A172 (cell line): ENCODE data around the gene MEIOB. TPM values are rescaled to one million over a fixed set of nuclear protein-coding genes. Genes with fewer than 3 reads are reported as not detected.
"Not testable (repeated sequence)": the region's sequence is repeated elsewhere in the genome, so short reads cannot be mapped to it uniquely, and the experiment has no call there.

Experiments used
- DNase-seq: peaks from one replicate; pipeline ENCODE4 v3.0.0-alpha.2; 2015; ENCODE audit warnings: low spot score
- total RNA-seq: library from RNA; depleted of rRNA; stranded (reverse); fragments of >200 nt; shearing (Covaris generic); gene quantifications from 2 replicates; pipeline ENCODE4 v1.2.3, GENCODE V29; 2014

MEIOB gene
- total RNA-seq, 1 experiment from 2014 or later: 0.38 TPM

DNA sequence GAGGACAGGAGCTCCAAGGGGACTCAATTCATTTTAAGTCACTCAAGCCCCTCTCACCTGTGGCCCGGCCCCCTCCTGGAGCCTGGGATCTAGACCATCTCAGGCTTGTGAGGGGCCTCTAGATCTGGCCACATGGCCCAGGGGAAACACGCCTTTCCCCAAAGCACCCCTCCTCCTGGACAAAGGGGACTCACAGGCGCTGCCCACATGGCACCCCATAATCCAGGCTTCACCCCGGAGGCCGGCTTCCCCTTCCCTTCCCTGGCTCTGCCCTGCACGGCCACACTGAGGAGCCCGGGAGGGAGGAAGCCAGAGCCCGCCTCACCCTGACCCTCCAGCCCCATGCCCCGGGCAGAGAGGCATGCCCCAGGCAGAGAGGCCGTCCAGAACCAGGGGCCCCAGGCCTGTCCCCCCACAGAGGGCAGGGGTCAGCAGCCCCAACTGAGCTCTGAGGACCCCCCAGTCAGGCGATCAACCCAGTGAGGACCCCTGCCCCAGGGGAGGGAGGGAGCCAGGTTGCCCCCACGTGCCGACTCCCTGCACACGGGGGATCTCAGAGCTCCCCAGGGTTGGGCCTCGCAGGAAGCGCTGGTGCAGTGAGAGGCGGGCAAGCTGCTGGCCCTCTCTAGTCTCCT, 35.4 kb upstream of the MEIOB start:
- DNase-seq: no peak

DNA sequence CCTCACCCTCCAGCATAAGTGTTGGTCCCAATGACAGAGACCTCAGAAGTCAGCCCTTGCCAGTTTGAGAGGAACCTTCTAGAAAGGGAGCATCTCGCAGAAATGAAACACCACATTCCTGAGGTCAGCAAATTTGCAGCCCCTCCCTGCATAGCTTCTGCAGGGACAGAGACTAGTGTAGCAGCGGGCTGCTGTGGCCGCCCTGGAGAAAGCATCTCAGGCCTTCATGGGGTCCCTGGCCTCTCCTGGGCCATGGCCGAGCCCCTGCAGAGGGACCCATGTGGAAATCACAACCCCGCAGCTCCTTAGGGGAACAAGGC, 34.8 kb upstream of the MEIOB start:
- DNase-seq: no peak

DNA sequence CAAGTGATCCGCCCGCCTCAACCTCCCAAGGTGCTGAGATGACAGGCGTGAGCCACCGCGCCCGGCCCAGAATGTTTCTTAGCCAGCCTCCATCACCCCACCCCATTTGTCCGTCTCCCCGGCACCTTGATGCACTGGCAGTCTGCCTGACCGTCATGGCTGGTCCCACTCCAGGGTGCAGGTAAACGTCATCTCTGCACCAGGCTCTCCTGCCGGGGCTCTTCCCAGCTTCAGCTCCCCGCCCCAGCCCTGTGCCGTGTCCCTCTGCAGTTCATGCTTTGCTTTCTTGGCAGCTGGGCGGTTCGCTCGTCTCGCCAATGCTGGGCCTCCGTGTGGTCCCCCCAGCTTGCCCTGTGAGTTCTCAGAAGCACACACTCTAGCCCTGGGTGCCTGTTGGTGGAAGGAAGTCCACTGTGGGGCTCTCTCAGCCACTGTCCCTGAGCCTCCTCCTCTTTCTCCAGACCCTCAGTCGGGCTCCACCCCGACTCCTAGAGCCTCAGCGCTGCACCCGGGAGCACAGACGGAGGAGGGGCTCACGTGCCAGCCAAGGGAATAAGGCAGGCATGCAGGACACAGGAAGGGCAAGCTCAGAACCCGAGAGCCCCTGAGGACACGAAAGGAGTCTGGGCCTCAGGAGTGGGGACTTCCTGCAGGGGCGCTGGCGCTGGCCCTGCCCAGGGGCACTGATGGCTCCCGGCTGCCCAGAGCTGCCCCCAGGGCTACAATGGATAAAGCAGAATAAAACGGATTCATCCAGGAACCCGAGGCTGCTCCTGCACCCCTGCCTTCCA, 34.3 kb upstream of the MEIOB start:
- no peak for DNase-seq

DNA sequence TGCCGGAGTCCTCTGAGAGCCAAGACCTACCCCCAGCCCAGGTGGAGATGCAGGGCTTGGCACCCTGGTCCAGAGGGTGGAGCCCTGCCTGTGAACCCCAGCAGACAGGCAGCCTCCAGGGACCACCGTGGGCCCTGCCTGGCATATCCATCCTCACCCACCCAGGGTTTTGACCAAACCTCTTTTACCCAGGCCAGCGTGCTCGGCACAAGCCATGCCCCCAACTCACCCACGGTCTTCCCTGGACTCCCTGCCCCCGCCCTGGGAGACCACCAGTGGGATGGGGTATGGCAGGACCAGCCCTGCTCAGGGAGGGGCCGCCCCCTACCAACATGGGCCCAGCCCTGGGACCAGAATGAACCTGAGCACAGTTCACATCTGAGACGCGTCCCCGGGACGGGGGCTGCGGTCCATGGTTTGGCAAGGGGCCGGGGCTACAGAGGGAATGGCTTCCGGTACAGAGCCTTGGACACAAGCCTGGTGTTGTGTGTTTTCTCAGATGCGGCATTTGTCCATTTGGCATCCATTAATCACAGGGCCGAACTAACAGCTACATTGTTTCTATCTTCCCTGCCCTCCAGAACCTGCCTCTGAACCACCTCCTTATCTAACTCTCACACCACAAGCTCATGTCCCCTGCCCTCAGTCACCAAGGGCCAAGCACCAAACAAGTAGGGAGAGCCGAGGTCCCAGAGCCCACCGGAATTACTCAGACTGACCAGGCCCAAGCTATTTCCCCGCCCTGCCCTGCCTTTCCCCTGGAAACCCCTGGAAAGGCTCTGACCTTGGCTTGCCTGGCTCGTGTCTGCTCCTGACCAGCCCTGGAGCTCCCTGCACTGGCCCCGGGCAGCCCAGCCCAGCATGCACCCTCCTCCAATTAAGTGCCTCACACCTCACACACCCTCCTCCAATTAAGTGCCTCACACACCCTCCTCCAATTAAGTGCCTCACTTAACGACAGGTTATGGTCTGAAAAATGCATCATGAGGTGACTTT, 32.2 kb upstream of the MEIOB start:
- no peak for DNase-seq

DNA sequence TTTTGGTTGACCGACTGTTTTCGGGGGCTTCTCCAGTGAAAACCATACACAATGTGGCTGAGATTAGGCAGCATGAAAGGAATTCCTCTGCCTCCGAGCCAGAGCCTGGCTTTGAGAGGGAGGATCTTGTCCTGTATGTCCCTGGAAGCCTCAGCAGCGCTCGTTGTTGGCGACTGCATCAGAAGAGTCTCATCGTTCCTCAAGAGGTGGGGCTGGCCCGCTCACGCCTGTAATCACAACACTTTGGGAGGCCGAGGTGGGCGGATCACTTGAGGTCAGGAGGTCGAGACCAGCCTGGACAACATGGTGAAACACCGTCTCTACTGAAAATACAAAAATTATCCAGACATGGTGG, 31.2 kb upstream of the MEIOB start:
- no peak for DNase-seq

DNA sequence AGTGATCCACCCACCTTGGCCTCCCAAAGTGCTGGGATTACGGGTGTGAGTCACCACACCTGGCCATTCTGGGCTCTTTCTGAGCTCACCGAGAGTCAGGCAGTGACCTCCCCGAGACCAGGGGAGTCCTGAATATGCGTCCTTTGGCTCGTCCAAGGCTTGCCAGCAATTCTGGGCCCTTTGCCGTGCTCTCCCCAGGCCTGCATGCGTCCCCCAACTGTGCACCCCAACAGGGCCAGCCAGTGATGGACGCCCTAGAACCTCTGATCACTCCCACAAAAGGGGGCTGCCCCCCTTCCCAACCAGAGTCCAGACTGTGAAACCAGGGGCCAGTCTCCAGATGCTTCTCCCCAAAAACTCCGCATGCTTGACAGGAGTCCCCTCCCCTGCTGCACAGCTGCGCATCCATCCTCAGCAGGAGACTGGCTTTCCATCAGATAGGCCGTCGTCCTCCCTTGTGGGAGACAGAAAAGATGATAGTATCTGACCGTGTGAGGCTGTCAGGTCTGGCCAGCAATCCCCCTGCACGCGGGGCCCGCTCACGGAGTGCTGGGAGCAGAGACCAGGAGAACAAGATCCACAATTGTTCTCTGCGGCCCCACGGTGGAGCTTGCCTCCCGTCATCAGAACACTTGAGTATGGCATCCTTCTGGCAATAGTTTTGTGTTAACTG, 30.7 kb upstream of the MEIOB start:
- DNase-seq: no peak

DNA sequence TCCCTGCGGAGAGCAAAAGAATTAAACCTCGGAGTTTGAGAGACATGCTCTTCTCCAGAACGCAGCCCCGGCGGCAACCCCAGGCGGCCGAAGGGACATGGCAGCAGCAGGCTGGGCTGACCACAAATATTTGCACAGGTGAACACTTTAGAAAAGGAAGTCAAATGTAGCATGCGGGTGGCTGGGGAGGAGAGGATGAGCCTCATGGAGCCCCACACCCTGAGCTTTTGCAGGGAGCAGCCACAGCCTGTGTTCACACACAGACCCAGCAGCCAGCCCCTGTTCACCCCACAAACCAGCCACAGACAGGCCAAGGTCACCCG, 28.4 kb upstream of the MEIOB start:
- no peak for DNase-seq

DNA sequence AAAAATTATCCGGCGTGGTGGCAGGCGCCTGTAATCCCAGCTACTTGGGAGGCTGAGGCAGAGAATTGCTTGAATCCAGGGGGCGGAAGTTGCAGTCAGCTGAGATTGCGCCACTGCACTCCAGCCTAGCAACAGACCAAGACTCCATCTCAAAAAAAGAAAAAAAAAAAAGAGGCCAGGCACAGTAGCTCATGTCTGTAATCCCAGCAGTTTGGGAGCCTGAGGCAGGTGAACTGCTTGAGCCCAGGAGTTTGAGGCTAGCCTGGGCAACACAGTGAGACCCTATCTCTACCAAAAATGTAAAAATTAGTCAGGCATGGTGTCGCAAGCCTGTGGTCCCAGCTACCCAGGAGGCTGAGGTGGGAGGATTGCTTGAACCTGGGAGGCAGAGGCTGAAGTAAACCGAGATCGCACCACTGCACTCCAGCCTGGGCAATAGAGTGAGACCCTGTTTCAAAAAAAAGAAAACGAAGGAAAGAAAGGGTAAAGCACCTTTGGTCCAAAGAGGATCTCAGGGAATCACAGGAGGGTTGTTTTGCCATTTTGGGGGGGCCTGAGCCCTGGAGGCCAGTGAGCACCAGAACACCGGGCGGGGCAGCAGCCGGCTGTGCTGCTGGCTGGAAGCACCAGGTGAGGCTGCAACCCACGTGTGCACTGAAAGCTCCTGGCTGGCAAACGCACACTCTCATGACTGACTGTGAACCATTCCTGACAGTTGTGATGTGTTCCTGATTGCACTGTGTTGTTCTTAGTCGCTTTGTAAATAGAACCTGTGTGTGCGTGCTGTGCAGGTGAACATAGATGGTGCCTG, 27.9 kb upstream of the MEIOB start:
- DNase-seq: no peak

DNA sequence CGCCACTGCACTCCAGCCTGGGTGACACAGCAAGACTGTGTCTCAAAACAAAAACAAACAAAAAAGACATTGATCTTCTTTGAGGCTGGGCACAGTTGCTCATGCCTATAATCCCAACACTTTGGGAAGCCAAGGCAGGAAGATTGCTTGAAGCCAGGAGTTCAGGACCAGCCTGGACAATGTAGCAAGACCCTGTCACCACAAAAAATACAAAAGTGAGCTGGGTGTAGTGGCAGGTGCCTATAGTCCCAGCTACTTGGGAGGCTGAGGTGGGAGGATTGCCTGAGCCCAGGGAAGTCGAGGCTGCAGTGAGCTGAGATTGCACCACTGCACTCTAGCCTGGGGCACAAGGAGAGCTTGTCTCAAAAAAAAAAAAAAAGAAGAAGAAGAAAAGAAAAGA, 25.7 kb upstream of the MEIOB start:
- not testable (repeated sequence) for DNase-seq

DNA sequence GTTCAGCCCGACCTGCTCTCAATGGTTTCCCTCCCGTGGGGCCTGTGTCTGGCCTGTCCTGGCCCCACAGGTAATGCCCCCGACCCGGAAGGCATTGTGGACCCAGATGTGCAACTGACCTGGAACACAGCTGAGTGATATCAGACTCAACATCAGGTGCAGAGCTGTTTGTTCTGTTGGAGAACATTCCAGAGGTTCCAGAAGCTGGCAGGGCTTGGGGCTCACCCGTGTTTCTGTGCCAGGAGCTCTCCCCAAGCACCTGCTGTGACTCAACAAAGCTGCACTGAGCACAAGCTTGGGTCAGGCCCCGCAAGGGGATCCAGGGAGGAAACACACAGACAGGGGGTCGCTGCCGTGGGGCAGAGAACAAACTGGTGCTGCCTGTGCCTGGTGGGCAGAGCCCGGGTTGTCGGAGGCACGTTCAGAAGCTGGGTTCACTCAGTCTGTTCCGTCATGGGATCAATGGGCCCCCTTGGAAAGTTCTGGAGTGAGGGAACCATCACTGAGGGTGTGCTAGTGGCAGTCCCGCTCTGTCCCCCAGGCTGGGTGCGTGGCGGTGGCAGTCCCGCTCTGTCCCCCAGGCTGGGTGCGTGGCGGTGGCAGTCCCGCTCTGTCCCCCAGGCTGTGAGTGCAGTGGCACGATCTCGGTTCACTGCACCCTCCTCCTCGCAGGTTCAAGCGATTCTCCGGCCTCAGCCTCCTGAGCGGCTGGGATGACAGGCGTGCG, 24.1 kb upstream of the MEIOB start:
- DNase-seq: no peak

DNA sequence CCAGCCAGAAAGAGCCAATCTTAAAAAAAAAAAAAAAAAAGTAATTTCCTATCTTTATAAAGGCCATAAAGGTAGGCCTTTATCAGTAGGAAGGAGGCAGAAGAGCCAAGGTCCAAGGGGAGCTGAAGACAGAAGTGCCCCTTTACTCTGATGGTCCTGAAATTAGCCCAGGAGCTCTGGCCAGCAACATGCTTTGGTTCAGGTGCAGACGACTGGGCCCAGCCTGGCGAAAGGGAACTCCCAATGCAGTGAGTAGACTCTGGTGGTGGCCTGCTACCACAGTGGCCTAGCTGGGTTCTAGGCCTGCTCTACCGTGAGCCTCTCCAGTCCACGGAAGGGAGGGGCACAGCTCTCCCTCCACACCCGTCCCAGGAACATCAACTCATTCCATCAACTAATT, 23.1 kb upstream of the MEIOB start:
- DNase-seq: no peak

DNA sequence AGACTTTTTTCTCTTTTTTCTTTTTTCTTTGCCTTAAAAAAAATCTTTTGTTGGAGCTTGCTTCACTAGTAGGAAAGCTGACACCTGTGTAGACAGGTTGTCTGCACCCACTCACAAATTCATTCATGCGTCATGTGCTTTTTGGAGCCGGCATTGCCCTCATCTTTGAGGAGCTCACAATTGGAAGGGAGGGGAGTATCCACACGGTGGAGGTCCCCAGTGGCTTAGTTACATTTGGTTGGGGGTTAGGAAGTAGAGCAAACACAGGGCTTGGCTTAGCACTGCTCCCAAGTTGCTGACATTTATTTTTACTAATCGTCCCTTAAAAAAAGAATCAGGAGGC, 18.7 kb upstream of the MEIOB start:
- DNase-seq: no peak

DNA sequence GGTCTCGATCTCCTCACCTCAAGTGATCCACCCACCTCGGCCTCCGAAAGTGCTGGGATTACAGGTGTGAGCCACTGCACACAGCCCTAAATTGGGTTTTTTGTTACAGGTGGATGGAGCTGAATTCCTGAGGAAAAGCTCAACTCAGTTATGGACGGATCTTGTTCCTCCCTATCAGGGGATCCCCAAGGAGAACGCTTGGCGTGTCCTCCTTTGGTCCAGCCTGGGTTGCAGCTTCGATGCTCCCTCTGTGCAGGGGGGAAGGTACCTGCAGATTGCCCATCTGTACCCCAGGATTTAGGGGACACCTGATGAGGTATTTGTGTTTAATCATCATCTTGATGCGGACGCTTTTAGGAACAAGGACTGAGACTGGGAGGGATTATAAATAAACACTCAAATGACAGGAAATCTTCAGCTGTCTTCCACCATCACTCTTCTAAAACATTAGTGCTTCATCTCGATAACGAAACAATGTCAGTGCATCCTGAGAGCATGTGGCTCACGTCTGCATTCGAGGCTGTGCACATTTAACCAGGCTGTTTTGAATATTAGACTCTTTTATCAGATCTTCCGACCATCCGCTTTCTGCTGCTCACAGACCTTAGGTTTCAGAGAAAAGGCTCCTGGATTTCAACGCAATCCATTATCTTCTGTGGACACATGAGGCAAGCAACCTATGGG, 18.2 kb upstream of the MEIOB start:
- no peak for DNase-seq

DNA sequence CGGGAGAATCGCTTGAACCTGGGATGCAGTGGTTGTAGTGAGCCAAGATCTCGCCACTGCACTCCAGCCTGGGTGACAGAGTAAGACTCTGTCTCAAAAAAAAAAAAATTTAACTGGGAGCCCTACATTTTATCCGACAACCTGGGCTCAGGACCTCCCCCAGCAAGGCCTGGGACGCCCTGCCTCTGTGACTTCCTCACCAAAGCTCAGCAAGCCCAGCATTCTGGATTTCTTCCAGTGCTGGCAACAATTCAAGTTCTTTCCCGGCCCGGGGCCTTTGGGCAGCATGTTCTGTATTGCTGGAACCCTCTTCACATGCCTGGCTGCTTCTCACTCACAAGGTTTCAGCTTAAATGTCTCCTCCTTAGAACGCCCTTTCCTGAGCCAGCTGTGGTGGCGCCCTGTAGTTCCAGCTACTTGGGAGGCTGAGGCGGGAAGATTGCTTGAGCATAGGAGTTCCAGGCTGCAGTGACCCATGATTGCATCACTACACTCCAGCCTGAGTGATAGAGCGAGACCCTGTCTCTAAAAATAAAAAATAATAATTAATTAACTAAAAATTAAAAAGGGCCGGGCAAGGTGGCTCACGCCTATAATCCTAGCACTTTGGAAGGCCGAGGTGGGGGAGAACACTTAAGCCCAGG, 15.9 kb upstream of the MEIOB start:
- DNase-seq: no peak

DNA sequence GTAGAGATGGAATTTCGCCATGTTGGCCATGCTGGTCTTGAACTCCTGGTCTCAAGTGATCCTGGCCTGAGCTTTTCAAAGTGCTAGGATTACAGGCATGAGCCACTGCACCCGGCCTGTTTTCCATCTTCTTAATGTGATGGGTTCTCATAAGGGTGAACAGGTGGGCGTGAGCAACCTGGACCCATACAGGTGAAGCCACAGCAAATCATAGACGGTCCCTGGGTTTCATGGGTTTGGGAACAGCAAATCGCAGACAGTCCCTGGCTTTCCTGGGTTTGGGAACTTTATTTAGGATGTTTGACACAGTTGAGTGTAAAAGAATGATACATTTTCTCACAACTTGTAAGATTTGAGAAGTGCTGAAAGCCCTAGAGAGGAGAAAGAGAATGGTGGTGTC, 12.9 kb upstream of the MEIOB start:
- DNase-seq: no peak

DNA sequence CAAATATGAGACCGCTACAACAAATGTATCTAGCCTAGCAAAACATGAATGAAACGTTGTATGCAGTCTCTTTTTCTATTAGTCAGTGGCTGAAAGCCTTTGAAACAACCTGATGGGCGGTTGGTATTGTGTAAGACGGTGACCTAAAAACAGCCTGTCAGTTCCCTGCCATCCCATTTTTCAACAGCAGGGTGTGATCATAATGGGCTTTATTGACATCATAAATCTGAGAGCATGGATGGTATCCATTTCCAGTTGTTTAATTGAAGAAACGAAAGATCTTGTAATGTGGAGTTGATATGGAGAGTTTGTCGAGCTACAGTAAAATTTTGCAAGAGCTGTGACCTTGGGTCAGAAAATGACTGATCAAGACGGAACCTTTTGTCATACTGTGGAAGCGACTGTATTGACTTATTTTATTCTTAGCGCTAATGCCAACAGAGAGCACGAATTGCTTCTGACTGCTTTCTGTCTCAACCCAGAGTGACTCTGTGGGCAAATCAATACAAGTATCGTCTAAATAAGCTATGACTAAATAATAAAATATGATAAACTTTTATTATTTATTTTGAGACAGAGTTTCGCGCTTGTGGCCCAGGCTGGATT, 12.3 kb upstream of the MEIOB start:
- no peak for DNase-seq

DNA sequence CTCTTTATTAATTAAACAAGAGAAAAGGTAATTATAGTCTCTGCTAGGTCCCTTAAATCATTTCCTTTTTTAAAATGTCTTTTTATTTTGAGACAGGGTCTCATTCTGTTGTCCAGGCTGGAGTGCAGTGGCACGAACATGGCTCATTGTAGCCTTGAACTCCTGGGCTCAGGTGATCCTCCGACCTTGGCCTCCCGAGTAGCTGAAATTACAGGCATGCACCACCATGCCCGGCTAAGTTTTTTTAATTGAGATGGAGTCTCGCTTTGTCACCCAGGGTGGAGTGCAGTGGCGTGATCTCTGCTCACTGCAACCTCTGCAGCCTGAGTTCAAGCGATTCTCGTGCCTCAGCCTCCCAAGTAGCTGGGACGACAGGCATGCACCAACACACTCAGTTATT, 9.2 kb upstream of the MEIOB start:
- not testable (repeated sequence) for DNase-seq

DNA sequence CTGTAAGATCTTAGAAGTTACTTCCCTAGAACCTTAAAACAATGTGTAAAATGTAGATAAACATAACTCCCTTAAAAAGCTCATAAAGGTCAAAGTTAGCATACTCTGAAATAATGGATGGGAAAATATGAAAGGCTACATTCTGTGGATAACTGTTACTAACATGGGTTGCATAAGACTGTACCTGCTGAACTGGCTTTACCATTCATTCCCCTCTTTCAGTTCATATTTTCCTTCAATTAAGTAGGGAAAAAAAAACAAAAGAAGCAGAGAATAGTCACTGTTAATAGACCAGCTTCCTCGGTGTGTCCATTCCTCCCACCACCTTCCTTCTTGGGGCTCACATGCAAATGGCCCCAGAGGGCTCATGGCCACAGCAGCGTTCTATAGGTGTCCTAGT, 7.5 kb upstream of the MEIOB start:
- DNase-seq: no peak

DNA sequence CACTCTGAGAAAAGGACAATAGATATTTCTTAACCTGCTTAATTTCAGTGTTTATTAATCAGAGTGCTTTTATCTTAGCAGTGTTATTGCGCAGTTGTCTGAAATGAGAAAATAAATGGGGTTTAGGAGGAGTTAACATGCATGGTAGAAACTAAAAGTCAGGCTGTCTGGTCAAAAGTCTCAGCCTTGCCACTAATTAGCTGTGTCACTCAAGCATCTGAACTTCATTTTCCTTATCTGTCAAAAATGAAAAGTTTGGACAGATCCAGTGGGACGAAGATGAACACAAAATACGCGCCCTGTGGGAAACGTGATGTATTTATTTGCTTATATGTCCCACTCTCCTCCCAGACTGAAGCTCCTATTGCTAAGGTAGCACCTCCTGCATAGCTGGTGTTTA, 6.3 kb upstream of the MEIOB start:
- DNase-seq: no peak
